GM11168 (cell line): ENCODE measurements around the gene LSM14B.
"Not testable (repeated sequence)": the region's sequence is repeated elsewhere in the genome, so short reads cannot be mapped to it uniquely, and the experiment has no call there.

Experiments
- in situ Hi-C: fragments of 300-500 bp; cut with MboI; formaldehyde crosslinking; loops from one replicate; pipeline ENCODE4 v1.12.0; 2022; ENCODE audit warnings: low sequenced_read_pairs; ENCODE audit not compliant: unreplicated experiment

LSM14B gene

GRCh38 chr20:62111148-62111547, 11.1 kb upstream of the LSM14B start:
- in situ Hi-C loops = no loop called here

DNA sequence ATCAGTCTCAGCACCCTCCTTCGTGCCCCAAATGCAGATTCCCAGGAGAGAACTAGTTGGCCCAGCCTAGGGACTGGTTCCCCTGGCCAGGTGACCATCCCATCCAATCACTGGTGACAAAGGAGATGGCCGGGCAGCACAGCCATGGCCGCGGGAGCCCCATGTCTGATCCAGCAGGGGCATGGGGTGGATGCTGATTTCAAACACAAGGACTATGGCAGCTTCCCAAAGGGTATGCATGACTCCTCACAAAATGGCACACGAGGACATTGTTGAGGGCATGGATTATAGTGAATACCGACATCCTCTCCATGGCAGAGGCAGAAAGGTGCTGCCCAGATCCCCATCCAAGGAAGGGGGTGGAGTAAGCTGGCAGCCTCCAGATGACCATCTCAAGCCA, 9.9 kb upstream of the LSM14B start:
- in situ Hi-C loops = no loop called here

DNA sequence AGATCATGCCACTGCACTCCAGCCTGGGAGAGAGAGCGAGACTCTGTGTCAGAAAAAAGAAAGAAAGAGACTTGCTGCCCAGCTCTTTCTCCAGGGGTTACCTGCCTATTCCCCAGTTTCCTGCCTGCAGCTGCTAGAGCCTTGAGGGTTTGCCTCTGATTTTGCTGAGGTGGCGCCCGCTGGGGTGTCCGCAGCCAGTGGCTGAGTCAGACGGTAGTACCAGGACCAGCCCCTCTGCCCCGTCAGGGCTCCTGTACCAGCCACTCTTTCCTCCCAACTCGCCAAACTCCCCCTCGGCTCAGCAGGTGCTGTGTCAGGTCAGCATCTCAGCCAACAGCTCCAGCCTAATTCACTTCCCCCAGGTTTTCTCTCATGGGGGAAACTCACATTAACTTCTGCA, 7.4 kb upstream of the LSM14B start:
- in situ Hi-C loops = no loop called here

DNA sequence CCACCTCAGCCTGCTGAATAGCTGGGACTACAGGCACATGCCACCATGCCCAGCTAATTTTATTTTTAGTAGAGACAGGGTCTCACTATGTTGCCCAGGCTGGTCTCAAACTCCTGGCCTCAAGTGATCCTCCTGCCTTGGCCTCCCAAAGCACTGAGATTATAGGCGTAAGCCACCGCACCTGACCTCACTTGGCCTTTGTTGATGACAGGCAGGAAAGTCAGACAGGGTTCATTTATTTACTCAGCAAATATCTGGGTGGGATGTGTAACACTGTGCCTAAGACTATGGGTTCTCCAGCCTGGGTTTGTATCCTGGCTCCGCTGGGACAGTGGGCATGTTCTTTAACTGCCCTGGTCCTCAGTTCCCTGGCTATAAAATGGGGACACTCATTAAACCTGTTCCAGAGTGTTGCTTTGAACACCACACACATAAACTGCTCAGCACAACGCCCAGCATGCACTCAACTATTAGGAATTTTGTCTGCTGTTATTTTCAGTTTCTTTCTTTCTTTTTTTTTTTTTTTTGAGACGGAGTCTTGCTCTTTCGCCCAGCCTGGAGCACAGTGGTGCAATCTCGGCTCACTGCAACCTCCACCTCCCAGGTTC, 6.4 kb upstream of the LSM14B start:
- in situ Hi-C loops = not testable (repeated sequence)

DNA sequence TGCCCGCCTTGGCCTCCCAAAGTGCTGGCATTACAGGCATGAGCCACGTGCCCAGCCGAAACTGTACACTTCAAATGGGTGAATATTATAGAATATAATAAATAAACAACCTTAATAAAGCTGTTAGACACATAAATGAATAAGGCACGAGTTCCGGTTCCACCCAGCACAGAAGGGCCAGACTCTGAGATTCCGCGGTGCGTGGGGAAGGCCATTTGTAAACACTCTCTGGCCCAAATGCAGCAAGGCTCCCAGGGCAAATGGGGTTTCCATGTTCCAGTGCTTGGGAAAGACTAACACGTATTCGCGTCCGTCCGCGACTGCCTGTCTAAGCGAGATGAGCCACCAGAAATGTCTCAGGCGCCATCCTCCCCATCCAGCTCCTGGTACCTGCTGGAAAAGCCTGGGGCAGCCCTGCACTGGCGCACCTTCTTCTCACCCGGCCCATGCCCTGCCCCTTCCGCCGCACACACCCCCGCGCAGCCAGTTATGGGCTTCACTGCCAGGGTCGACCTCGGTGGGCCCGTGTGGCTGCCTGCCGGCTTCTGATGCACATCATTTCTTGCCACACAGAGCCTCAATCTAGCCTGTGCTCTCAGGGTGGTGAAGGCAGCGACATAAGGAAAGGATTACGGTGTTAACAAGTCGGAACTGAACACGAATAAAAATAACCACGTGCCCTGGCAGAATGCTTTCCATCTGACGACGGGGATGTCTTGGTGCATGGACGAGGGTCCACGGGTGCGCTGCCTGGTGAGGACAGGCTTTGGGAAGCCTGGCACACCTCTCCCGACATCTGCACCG, 5.5 kb upstream of the LSM14B start:
- in situ Hi-C loops = no loop called here

GRCh38 chr20:62117362-62117646, 5.0 kb upstream of the LSM14B start:
- in situ Hi-C loops = no loop called here

DNA sequence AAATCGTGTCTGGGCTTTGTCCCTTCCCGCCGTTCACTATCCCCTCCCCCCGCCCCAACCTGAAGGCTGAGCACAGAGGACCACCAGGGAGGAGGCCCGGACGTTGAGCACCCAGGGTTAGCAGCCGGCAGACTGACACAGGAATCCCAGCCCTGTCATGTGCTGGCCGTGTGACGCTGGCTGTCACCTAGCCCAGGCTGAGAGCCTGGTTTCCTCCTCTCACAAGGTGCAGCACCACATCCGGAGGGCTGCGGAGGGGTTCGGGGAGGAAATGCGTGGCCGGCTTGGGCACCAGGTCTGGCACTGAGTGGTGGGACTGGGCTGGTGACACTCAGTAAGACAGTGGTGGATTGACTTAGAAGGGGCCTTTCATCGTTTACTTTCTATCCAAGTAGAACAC, 4.6 kb upstream of the LSM14B start:
- in situ Hi-C loops = no loop called here

DNA sequence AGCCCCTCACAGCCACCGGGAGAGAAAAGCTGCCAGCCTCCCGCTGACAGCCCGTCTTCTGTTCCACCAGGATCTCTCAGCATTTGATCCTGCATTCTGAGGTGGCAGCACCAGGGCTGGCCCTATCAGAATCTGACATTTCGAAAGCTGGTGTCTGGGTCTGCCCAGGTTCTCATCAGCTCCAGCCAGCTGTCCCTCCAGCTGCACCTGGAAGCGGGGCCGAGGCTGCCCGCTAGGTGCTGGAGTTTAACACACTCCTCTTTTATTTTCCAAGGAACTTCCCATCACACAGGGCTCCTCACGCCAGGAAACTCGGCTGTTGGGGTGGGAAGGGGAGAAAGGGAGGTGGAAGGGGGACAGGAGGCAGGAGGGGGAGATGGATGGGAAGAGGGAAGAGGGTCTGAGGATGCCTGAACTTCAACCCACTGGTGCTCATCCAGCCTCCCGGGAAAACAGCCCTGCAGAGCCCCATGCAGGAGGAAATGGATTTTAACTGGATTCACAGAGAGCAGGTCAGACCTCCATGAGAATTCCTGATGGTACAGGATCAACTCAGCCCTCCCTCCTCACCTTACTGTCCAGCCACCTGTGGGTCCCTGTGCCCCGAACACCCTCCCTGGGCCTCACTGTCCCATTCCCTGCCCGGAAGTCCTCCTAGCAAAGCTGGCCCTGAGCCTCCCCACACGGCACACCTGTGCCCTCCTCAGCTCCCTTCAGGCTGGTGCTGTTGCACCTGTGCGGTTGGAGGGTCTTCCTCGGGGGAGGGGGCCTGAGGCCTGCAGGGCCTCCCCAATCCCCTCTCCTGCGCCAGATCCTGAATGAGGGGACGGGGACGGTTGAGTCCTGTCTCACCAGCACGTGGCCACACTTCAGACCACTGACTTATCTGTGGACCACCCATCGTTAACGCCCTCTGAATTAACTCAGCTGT, 3.9 kb upstream of the LSM14B start:
- in situ Hi-C loops = no loop called here

- in situ Hi-C loops = no loop called here
Measured at GRCh38 chr20:62119115-62119514, 3.2 kb upstream of the LSM14B start.

DNA sequence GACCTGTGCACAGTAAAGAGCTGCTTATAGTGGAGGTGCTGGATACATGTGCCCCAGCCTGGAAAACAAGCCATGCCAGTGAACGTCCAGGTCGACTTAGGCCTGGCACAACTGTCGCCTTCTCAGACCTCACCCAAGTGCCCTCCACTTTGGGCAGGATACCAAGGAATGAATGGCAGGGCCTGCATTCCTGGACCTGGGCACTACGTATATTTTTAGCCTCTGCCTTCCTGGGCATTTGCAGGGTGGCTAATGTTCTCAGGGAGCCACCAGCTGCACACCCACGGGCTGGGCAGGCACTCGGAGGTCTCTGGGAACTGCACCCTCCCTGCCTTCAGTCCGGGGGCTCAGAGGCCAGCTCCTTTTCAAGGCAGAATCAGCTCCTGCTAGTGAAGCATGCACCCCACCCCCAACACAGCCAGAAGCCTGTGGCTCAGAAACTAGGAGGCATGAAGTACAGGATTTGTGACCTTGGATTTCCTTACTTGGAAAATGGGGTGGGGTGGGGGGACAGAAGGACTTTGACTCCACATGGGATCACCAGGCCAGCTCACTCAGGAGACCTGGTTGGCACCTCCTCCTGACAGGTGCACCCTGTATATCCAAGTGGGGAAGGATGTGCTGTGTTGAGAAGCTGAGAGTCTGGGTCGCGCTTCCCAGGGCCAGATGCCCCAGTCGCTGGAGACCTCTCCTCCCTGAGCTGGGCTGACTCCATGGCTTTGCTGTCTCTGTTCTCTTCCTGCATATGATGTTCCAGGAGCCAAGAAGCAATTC, 2.5 kb upstream of the LSM14B start:
- in situ Hi-C loops = loop anchor here (10.0 kb wide), 1 partner anchor 125 kb away; no protein-coding TSS in a partner anchor

DNA sequence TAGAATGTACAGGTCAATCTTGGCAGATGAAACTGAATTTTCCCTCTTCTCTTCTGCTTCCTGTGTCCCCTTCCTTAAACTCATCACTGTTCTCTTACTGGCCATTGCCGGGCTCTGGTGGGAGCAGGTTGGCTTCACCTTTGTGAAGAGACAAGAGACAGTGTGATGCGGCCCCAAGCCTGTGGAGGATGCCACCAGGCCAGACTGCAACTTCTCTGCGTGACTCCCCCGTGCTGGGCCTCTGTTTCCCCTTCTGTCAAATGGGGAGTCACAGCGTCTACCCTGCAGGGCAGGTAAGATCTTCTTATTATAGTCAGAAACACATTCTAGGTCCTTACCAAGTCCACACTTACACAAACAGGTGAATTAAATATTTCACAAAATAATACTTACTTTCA, 1.9 kb upstream of the LSM14B start:
- in situ Hi-C loops = loop anchor here (10.0 kb wide), 1 partner anchor 126 kb away; no protein-coding TSS in a partner anchor

DNA sequence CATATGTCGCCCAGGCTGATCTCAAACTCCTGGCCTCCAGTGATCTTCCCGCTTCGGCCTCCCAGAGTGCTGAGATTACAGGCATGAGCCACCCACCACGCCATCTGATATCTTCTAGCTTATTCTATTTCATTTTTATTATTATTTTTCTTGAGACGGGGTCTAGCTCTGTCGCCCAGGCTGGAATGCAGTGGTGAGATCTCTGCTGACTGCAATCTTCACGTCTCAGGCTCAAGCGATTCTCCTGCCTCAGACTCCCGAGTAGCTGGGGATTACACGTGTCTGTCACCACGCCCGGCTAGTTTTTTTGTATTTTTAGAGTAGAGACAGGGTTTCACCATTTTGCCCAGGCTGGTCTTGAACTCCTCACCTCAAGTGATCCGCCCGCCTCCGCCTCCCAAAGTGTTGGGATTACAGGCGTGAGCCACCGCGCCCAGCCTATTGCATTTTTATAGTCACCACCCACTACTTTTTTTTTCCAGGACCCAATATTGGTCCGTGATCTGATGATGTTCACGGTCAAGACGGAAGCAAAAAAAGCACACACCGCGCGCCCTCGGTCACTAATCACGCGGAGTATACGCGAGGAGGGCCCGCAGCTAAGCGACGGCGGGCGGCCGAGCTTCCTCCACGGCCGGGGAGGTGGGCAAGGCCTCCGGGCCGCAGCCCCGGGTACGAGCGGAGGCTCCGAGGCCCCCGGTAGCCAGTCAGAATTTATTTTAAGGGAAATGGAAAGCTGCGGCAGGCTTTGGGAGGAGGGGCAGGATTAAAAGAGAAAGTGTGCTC, 1.1 kb upstream of the LSM14B start:
- in situ Hi-C loops = loop anchor here (10.0 kb wide), 1 partner anchor 126 kb away; no protein-coding TSS in a partner anchor

DNA sequence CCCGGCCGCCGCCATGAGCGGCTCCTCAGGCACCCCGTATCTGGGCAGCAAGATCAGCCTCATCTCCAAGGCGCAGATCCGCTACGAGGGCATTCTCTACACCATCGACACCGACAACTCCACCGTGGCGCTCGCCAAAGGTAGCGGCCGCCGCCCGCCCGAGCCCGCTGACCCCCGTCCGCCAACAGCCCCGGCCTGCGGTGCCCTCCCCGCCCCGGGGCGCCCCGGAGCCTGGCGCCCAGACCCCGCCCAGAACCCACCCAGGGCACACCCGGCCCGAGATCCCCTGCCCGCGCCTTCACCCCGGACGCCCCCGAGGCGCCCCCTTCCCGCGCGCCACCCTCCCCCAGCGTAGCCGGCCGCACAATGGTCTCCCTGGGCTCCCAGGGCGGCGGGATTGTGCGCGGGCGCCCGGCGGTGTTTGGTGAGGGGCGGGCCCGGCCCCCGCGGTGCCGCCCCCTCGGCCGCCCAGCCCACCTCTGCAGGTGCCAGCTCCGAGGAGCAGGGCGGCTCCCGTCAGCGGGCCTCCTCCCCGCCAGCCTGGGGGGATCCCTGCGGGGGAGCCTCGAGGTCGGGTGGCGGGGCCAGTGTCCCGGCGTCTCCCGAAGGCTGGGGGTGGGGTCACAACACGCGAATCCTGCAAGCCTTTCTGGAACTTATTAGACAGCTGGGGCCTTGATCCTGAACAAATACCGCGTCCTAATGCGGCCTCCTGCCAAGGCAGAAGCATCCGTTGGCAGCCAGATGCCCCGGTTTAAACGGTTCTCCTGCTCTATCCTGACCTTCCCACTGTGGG, 577 bp downstream of the LSM14B start:
- in situ Hi-C loops = loop anchor here (10.0 kb wide), 1 partner anchor 128 kb away; no protein-coding TSS in a partner anchor

DNA sequence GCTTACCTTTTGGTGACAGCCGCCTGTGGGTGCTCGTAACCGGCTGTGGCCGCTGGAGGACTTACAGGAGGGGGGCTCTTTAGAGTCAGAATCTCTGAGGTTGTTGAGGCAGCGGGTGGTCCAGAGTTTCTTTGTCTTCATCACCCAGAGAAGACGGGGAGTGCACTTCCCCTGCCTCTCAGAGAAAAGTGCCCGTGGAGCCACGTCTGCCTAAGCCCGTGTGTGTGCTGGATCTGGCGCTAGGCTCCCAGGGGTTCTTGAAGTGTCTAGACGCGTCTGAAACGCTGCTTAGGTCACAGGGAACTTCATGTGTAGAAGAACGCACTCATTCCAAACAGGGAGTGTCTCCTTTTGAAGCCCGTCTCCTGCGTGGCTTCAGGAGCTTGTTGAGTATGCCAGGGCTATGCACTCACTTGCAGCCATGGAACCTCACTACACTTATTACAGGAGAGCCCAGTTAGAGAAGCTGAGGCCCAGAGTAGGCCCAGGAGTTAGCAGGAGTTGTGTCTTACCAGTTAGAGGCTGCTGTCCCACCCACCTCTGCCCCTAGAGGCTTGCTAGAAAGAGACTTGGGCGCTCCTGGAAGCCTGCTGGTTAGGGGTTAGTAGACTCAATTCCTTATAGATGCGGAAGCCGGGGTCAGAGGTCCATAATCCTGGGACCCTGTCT, 1.3 kb downstream of the LSM14B start:
- in situ Hi-C loops = loop anchor here (10.0 kb wide), 1 partner anchor 129 kb away; no protein-coding TSS in a partner anchor

DNA sequence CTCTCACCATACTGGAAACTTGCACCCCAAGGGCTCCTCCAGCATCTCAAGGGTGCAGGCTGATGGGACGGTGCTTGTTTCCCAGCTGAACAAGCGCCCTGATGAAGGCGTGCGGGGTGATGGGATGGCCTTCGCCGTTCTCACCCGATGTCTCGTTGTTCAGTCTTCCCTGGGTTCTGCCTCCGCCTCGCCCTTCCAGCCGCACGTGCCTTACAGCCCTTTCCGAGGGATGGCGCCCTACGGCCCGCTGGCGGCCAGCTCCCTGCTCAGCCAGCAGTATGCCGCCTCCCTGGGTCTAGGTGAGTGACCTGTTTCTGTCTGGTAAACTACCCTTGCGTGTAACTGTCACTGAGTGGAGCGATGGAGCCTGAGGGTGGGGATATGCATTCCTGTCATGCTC, 3.9 kb downstream of the LSM14B start:
- in situ Hi-C loops = loop anchor here (10.0 kb wide), 1 partner anchor 131 kb away; no protein-coding TSS in a partner anchor

GRCh38 chr20:62127799-62128198, 5.5 kb downstream of the LSM14B start:
- in situ Hi-C loops = loop anchor here (10.0 kb wide), 1 partner anchor 133 kb away; no protein-coding TSS in a partner anchor

- in situ Hi-C loops = loop anchor here (10.0 kb wide), 1 partner anchor 134 kb away; no protein-coding TSS in a partner anchor
Measured at GRCh38 chr20:62128502-62128901, 6.2 kb downstream of the LSM14B start.
